GM23338 (cell line): ENCODE data around the gene ARMC8. TPM values are rescaled to one million over a fixed set of nuclear protein-coding genes. Genes with fewer than 3 reads are reported as not detected.

Experiments used
- ATAC-seq: fragments of 200-7000 bp; cut with Tn5 transposase; 3 replicates; pipeline ENCODE4 v1.9.1; 2020
- DNase-seq: peaks from one replicate; pipeline ENCODE4 v3.0.0-alpha.2; 2015; ENCODE audit warnings: low spot score
- H2AFZ ChIP-seq: fragments of 200-600 bp; sonication (generic); 2 replicates; pipeline ENCODE4 v1.8.0; 2016; ENCODE audit warnings: antibody characterized with exemption, mild to moderate bottlenecking, moderate library complexity
- H3F3A ChIP-seq: fragments of 200-600 bp; sonication (generic); replicated peaks from 2 replicates; pipeline ENCODE4 v1.8.0; 2017; ENCODE audit warnings: antibody characterized with exemption, mixed run types, low read depth
- H3K27ac ChIP-seq: fragments of 200-600 bp; sonication (generic); 2 replicates; pipeline ENCODE4 v1.6.1; 2016; ENCODE audit warnings: low read depth
- H3K27me3 ChIP-seq: fragments of 200-600 bp; sonication (generic); 2 replicates; pipeline ENCODE4 v1.8.0; 2016; ENCODE audit warnings: mild to moderate bottlenecking, mixed run types, moderate library complexity; ENCODE audit not compliant: insufficient read depth
- H3K36me3 ChIP-seq: fragments of 200-600 bp; sonication (generic); 2 replicates; pipeline ENCODE4 v1.8.0; 2016; ENCODE audit warnings: mild to moderate bottlenecking; ENCODE audit not compliant: insufficient read depth
- H3K4me1 ChIP-seq: fragments of 200-600 bp; sonication (generic); 2 replicates; pipeline ENCODE4 v1.8.0; 2016; ENCODE audit warnings: mild to moderate bottlenecking, moderate library complexity; ENCODE audit not compliant: insufficient read depth
- H3K4me2 ChIP-seq: fragments of 200-600 bp; sonication (generic); 2 replicates; pipeline ENCODE4 v1.7.1; 2017; ENCODE audit warnings: mixed run types
- H3K4me3 ChIP-seq: fragments of 200-600 bp; sonication (generic); 2 replicates; pipeline ENCODE4 v1.6.1; 2016; ENCODE audit warnings: mixed run types
- H3K79me2 ChIP-seq: fragments of 200-600 bp; sonication (generic); replicated peaks from 2 replicates; pipeline ENCODE4 v1.8.0; 2017; ENCODE audit warnings: mild to moderate bottlenecking; ENCODE audit not compliant: insufficient read depth
- H3K9me2 ChIP-seq: fragments of 200-600 bp; sonication (generic); 2 replicates; pipeline ENCODE4 v1.8.0; 2017; ENCODE audit not compliant: insufficient read depth
- H4K20me1 ChIP-seq: fragments of 200-600 bp; sonication (generic); replicated peaks from 2 replicates; pipeline ENCODE4 v1.8.0; 2017; ENCODE audit warnings: mild to moderate bottlenecking; ENCODE audit not compliant: insufficient read depth
- H3K27ac Mint-ChIP-seq: 2 replicates; pipeline ENCODE4 v1.8.0; 2020; ENCODE audit warnings: inconsistent platforms, mild to moderate bottlenecking, moderate library complexity, mixed read lengths
- H3K27me3 Mint-ChIP-seq: 3 replicates; pipeline ENCODE4 v1.8.0; 2022; ENCODE audit warnings: low read depth, mild to moderate bottlenecking, moderate library complexity, mixed read lengths, inconsistent platforms; ENCODE audit not compliant: insufficient read depth, poor library complexity
- H3K36me3 Mint-ChIP-seq: 3 replicates; pipeline ENCODE4 v1.8.0; 2021; ENCODE audit warnings: low read depth, mild to moderate bottlenecking, inconsistent platforms, moderate library complexity, mixed read lengths
- H3K4me1 Mint-ChIP-seq: 3 replicates; pipeline ENCODE4 v1.8.0; 2020; ENCODE audit warnings: mild to moderate bottlenecking, inconsistent platforms, mixed read lengths
- H3K4me3 Mint-ChIP-seq: 3 replicates; pipeline ENCODE4 v1.8.0; 2021; ENCODE audit warnings: moderate library complexity, mild to moderate bottlenecking, inconsistent platforms, mixed read lengths
- H3K9me3 Mint-ChIP-seq: 3 replicates; pipeline ENCODE4 v1.8.0; 2020; ENCODE audit warnings: moderate library complexity, mild to moderate bottlenecking, inconsistent platforms, mixed read lengths
- CREB1 ChIP-seq: fragments of 250-450 bp; sonication (Bioruptor Pico); IDR thresholded peaks from 2 replicates; pipeline ENCODE4 v1.5.0; 2020; ENCODE audit warnings: low read depth, mild to moderate bottlenecking, moderate library complexity
- CTCF ChIP-seq, 2 experiments: fragments of 200-600 bp in 1 of 2; sonication (generic) in 1 of 2; conservative IDR thresholded peaks; 2 replicates each; pipeline versions ENCODE4 v1.5.1 to v1.6.1; 2016 to 2017; ENCODE audit warnings: antibody characterized with exemption in 2 of 2, low read depth in 2 of 2, mild to moderate bottlenecking in 2 of 2, moderate library complexity in 1 of 2
- EZH2 ChIP-seq: fragments of 200-600 bp; sonication (generic); IDR thresholded peaks from one replicate; pipeline ENCODE4 v1.8.0; 2017; ENCODE audit warnings: antibody characterized with exemption, mild to moderate bottlenecking, low read depth; ENCODE audit not compliant: unreplicated experiment
- EZH2phosphoT487 ChIP-seq: fragments of 200-600 bp; sonication (generic); IDR thresholded peaks from one replicate; pipeline ENCODE4 v1.8.1; 2018; ENCODE audit warnings: antibody characterized with exemption; ENCODE audit not compliant: unreplicated experiment
- JUNB ChIP-seq: IDR thresholded peaks from one replicate; pipeline ENCODE4 v1.6.1; 2016; ENCODE audit warnings: antibody characterized with exemption; ENCODE audit not compliant: unreplicated experiment
- NANOG ChIP-seq: IDR thresholded peaks from 2 replicates; pipeline ENCODE4 v1.6.1; 2016; ENCODE audit warnings: antibody characterized with exemption, borderline replicate concordance
- POLR2AphosphoS5 ChIP-seq: IDR thresholded peaks from 2 replicates; pipeline ENCODE4 v1.6.1; 2016; ENCODE audit warnings: antibody characterized with exemption, low read depth
- STAT1 ChIP-seq: IDR thresholded peaks from one replicate; pipeline ENCODE4 v1.6.1; 2016; ENCODE audit warnings: antibody characterized with exemption; ENCODE audit not compliant: unreplicated experiment
- ZNF114 ChIP-seq: fragments of 250-450 bp; sonication (Bioruptor Pico); IDR thresholded peaks from 2 replicates; pipeline ENCODE4 v1.5.0; 2020; ENCODE audit warnings: mild to moderate bottlenecking, moderate library complexity
- ZNF331 ChIP-seq: fragments of 250-450 bp; sonication (Bioruptor Pico); IDR thresholded peaks from 2 replicates; pipeline ENCODE4 v1.5.0; 2020; ENCODE audit warnings: low read depth, mild to moderate bottlenecking, moderate library complexity
- ZNF462 ChIP-seq: fragments of 250-450 bp; sonication (Bioruptor Pico); IDR thresholded peaks from 2 replicates; pipeline ENCODE4 v1.5.0; 2020; ENCODE audit warnings: mild to moderate bottlenecking, moderate library complexity
- polyA plus RNA-seq: library from polyadenylated mRNA; unstranded; fragments of >200 nt; fragmentation: Nextera tagmentation; extraction: Ambion mirVana; gene quantifications from 2 replicates; pipeline ENCODE4 v1.2.1, GENCODE V29; 2016
- total RNA-seq: library from RNA; depleted of rRNA; stranded (reverse); fragments of >200 nt; shearing (Covaris generic); gene quantifications from 2 replicates; pipeline ENCODE4 v1.2.3, GENCODE V29; 2014
- TF ChIP-seq, protein P1 (sequence below): IDR thresholded peaks from 2 replicates; pipeline ENCODE4 v1.6.1; 2016; ENCODE audit warnings: antibody characterized with exemption
- TF ChIP-seq, protein P2 (sequence below): IDR thresholded peaks from one replicate; pipeline ENCODE4 v1.6.1; 2018; ENCODE audit warnings: antibody characterized with exemption; ENCODE audit not compliant: unreplicated experiment

ARMC8 gene
- total and polyA plus RNA-seq, 2 experiments from 2014 or later, result 36.8 to 61.4 TPM

DNA sequence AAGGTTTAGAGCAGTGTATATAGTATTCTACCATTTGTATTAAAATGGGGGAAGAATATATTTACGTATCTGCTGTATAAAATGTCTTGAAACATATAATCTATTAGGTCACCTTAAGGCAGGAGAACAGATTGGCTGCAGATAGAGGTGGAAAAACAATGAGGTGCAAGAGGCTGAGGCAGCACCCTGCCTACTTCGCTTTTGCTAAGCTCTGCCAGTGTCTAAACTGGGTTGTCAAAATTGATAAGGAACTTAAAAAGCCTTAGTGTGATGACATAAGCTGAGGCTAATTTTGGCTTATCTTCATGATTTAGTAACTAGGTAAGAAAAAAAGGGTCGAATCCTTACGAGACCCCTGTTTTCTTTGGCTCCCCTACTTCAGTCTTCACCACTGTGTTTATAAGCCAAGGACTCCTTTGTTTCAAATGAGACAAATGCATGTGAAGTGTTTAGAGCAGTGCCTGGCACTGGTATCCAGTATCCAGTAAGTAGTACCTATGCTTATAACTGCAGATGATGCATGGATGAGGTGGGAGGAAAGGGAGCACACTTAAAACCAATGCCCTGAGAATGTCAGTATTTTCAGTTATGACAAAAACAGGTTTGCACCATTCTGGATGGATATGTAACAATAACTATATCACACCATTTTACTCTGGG lies 45.7 kb downstream of the ARMC8 start:
- TF ChIP-seq POLR2AphosphoS5 (no peak), ZNF462 (CRISPR knock-in tag) (no peak), EZH2phosphoT487 (no peak), ZNF331 (CRISPR knock-in tag) (no peak), JUNB (no peak), ZNF114 (CRISPR knock-in tag) (no peak), EZH2 (no peak), CTCF (conservative IDR thresholded peaks at IDR 0.05; ENCODE audit: low read depth in 2 of 2) (no peak), CREB1 (CRISPR knock-in tag) (no peak), NANOG (no peak), STAT1 (no peak)
- TF ChIP-seq, protein P1, sequence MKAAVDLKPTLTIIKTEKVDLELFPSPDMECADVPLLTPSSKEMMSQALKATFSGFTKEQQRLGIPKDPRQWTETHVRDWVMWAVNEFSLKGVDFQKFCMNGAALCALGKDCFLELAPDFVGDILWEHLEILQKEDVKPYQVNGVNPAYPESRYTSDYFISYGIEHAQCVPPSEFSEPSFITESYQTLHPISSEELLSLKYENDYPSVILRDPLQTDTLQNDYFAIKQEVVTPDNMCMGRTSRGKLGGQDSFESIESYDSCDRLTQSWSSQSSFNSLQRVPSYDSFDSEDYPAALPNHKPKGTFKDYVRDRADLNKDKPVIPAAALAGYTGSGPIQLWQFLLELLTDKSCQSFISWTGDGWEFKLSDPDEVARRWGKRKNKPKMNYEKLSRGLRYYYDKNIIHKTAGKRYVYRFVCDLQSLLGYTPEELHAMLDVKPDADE, result no peak
- TF ChIP-seq, protein P2, sequence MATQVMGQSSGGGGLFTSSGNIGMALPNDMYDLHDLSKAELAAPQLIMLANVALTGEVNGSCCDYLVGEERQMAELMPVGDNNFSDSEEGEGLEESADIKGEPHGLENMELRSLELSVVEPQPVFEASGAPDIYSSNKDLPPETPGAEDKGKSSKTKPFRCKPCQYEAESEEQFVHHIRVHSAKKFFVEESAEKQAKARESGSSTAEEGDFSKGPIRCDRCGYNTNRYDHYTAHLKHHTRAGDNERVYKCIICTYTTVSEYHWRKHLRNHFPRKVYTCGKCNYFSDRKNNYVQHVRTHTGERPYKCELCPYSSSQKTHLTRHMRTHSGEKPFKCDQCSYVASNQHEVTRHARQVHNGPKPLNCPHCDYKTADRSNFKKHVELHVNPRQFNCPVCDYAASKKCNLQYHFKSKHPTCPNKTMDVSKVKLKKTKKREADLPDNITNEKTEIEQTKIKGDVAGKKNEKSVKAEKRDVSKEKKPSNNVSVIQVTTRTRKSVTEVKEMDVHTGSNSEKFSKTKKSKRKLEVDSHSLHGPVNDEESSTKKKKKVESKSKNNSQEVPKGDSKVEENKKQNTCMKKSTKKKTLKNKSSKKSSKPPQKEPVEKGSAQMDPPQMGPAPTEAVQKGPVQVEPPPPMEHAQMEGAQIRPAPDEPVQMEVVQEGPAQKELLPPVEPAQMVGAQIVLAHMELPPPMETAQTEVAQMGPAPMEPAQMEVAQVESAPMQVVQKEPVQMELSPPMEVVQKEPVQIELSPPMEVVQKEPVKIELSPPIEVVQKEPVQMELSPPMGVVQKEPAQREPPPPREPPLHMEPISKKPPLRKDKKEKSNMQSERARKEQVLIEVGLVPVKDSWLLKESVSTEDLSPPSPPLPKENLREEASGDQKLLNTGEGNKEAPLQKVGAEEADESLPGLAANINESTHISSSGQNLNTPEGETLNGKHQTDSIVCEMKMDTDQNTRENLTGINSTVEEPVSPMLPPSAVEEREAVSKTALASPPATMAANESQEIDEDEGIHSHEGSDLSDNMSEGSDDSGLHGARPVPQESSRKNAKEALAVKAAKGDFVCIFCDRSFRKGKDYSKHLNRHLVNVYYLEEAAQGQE, result no peak
- no peaks in the 10 kb centered on the region for H3F3A ChIP-seq
- H3K79me2 ChIP-seq, result no peaks in the 10 kb centered on the region
- no peak for ATAC-seq
- no peak overlapping the region for H3K4me3 Mint-ChIP-seq
- H3K4me3 ChIP-seq, result no peak overlapping the region
- no peaks in the 10 kb centered on the region for H3K4me1 Mint-ChIP-seq
- H3K27ac Mint-ChIP-seq, result no peak overlapping the region
- no peaks in the 10 kb centered on the region for H3K27me3 ChIP-seq
- no peak for DNase-seq
- peaks cover 24% of the 10 kb centered on the region; the same call in 1 of the 2 replicates for H3K36me3 ChIP-seq
- peaks cover 33% of the 10 kb centered on the region for H3K36me3 Mint-ChIP-seq
- no peaks in the 10 kb centered on the region for H3K9me2 ChIP-seq
- H4K20me1 ChIP-seq, result 0 out of 2 replicates have a peak, but pooled peaks cover 2% of the 10 kb centered on the region
- H3K9me3 Mint-ChIP-seq, result no peaks in the 10 kb centered on the region
- H3K27me3 Mint-ChIP-seq, result peaks cover 1% of the 10 kb centered on the region
- H2AFZ ChIP-seq, result no peak overlapping the region
- H3K4me2 ChIP-seq, result no peak overlapping the region
- no peaks in the 10 kb centered on the region for H3K4me1 ChIP-seq
- no peak overlapping the region for H3K27ac ChIP-seq
